C4-2B (cell line): ENCODE measurements around the gene ARMH1.

ENCODE experiments used
- ZFX ChIP-seq: fragments of 450-650 bp; IDR thresholded peaks from 2 replicates; pipeline ENCODE4 v1.6.1; 2017
- TF ChIP-seq, protein P1 (sequence below): fragments of 450-650 bp; conservative IDR thresholded peaks from 2 replicates; pipeline ENCODE4 v1.5.1; 2017; ENCODE audit warnings: mild to moderate bottlenecking

GRCh38 chr1:44713321-44713781 is 38.8 kb downstream of the ARMH1 start:
- TF ChIP-seq, protein P1, sequence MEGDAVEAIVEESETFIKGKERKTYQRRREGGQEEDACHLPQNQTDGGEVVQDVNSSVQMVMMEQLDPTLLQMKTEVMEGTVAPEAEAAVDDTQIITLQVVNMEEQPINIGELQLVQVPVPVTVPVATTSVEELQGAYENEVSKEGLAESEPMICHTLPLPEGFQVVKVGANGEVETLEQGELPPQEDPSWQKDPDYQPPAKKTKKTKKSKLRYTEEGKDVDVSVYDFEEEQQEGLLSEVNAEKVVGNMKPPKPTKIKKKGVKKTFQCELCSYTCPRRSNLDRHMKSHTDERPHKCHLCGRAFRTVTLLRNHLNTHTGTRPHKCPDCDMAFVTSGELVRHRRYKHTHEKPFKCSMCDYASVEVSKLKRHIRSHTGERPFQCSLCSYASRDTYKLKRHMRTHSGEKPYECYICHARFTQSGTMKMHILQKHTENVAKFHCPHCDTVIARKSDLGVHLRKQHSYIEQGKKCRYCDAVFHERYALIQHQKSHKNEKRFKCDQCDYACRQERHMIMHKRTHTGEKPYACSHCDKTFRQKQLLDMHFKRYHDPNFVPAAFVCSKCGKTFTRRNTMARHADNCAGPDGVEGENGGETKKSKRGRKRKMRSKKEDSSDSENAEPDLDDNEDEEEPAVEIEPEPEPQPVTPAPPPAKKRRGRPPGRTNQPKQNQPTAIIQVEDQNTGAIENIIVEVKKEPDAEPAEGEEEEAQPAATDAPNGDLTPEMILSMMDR, result no peak
- no peak for TF ChIP-seq ZFX
